22Rv1 (cell line): Measurements from ENCODE around the gene RNF43.

Source experiments
- H3K27ac ChIP-seq: fragments of 450-650 bp; 2 replicates; pipeline ENCODE4 v1.5.1; 2017
- ZFX ChIP-seq: fragments of 450-650 bp; IDR thresholded peaks from 2 replicates; pipeline ENCODE4 v1.6.1; 2017; ENCODE audit warnings: antibody characterized with exemption, borderline replicate concordance
- TF ChIP-seq, protein P1 (sequence below): fragments of 450-650 bp; IDR thresholded peaks from 2 replicates; pipeline ENCODE4 v1.5.1; 2017; ENCODE audit warnings: mild to moderate bottlenecking

Gene RNF43

DNA sequence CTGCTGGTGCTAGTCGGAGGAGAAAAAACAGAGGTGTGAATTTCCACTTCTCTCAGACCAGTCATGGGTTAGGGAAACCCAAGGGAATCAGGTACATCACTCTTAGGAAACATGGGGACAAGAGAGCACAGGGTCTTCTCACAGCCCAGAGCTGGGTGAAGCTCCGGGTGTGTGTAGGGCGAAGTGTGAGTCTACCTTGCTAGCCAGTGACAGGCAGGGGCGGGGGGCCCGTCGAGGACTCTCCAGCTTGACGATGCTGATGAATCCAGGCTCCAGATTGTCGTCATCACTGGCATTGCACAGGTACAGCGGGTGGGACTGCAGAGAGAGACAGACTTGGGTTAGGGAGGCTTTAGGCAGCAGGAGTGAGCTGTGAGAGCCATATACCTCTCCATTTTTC lies 46.6 kb downstream of the RNF43 start:
- peak overlapping the region; percentile 18; the same call in 1 of the 2 replicates for H3K27ac ChIP-seq
- TF ChIP-seq, protein P1, sequence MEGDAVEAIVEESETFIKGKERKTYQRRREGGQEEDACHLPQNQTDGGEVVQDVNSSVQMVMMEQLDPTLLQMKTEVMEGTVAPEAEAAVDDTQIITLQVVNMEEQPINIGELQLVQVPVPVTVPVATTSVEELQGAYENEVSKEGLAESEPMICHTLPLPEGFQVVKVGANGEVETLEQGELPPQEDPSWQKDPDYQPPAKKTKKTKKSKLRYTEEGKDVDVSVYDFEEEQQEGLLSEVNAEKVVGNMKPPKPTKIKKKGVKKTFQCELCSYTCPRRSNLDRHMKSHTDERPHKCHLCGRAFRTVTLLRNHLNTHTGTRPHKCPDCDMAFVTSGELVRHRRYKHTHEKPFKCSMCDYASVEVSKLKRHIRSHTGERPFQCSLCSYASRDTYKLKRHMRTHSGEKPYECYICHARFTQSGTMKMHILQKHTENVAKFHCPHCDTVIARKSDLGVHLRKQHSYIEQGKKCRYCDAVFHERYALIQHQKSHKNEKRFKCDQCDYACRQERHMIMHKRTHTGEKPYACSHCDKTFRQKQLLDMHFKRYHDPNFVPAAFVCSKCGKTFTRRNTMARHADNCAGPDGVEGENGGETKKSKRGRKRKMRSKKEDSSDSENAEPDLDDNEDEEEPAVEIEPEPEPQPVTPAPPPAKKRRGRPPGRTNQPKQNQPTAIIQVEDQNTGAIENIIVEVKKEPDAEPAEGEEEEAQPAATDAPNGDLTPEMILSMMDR: no peak
- no peak for TF ChIP-seq ZFX

- TF ChIP-seq, protein P1: no peak
- TF ChIP-seq ZFX: no peak
- peak overlapping the region; percentile 37 for H3K27ac ChIP-seq
Measured at GRCh38 chr17:58370309-58370708, 47.0 kb downstream of the RNF43 start.

DNA sequence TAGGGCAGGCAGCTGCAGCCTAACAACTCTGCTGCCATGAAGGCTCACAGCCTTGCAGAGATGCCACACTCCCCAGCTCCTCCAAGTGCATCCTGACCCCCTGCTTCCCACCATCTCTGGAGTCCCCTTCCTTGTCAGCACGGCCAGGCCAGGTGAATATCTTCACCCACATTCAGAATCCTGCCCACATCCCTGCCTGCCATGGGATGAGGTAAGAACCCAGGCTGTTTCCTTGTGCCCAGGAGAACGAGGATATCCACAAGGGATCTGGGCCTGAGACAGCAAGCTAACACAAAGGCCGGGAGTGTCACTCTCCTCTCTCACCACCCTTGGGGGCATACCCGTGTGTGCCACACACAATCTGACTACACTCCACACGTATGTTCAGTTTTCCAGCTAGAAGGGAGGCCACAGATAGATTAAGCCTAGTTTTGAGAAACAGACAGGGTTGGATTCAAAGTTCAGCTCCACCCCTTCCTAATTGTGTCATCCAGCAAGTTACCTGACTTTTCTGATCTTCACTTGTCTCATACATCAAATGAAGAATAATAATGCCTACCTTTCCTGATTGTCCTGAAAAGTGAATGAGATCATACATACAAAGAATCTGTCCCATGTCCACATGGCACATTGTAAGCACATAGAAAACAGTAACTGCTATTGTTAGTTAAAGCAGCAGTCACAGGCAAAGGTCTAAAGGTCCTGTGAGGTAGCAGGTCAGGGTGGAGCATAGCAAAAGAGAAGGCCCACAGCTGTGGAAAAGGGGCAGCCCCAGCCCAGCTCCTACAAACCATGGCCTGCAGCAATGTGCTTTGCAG lies 47.9 kb downstream of the RNF43 start:
- H3K27ac ChIP-seq: peak overlapping the region; percentile 37
- TF ChIP-seq, protein P1: no peak
- no peak for TF ChIP-seq ZFX

DNA sequence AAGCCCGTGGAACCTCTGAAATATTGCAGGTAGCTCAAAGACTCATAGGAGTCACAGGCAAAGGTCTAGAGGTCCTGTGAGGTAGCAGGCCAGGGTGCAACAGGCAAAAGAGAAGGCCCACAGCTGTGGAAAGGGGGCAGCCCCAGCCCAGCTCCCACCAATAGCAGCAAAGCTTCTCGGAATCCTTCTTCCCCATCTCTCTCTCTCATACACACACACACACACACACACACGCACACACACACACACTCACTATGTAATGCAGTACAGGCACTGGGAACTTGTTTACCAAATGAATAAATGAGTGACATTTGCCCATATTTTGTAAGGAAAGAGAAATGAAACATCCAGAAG lies 48.5 kb downstream of the RNF43 start:
- no peak for TF ChIP-seq ZFX
- TF ChIP-seq, protein P1: no peak
- H3K27ac ChIP-seq: peak overlapping the region; percentile 37
